Lung (tissue), 12 donors: ENCODE data around the gene MYPN. TPM values are rescaled to one million over a fixed set of nuclear protein-coding genes. Genes with fewer than 3 reads are reported as not detected.

Experiments
- ATAC-seq: fragments of 200-7000 bp; cut with Tn5 transposase; one replicate; pipeline ENCODE4 v1.9.1; 2020; ENCODE audit warnings: moderate number of reproducible peaks; ENCODE audit not compliant: insufficient read depth, low FRiP score
- DNase-seq, 3 donors: peaks; one replicate each; pipeline ENCODE4 v3.0.0-alpha.2; 2013 to 2017
- H3K27ac ChIP-seq, 2 donors: one replicate each; pipeline ENCODE4 v1.5.1; 2013; ENCODE audit warnings: mild to moderate bottlenecking in 2 of 2, moderate library complexity in 2 of 2, control low read depth in 1 of 2, inconsistent platforms in 1 of 2, low read depth in 1 of 2, low read length in 1 of 2
- H3K27me3 ChIP-seq, 3 donors: one replicate each; pipeline ENCODE4 v1.5.1; 2013; ENCODE audit warnings: low read length in 2 of 3; ENCODE audit not compliant: control insufficient read depth in 3 of 3, insufficient read depth in 3 of 3
- H3K36me3 ChIP-seq, 4 donors: one replicate each; pipeline ENCODE4 v1.5.1; 2013; ENCODE audit warnings: low read length in 4 of 4, mild to moderate bottlenecking in 1 of 4, moderate library complexity in 1 of 4; ENCODE audit not compliant: control insufficient read depth in 4 of 4, insufficient read depth in 4 of 4
- H3K4me1 ChIP-seq, 5 donors: one replicate each; pipeline ENCODE4 v1.5.1; 2013; ENCODE audit warnings: low read length in 5 of 5, mild to moderate bottlenecking in 2 of 5, moderate library complexity in 1 of 5; ENCODE audit not compliant: control insufficient read depth in 5 of 5, insufficient read depth in 5 of 5
- H3K4me3 ChIP-seq: one replicate; pipeline ENCODE4 v1.5.1; 2013; ENCODE audit warnings: mild to moderate bottlenecking, control low read depth, moderate library complexity
- H3K9ac ChIP-seq, 2 donors: one replicate each; pipeline ENCODE4 v1.5.1; 2013; ENCODE audit warnings: low read length in 2 of 2, control low read depth in 1 of 2; ENCODE audit not compliant: insufficient read depth in 1 of 2
- H3K9me3 ChIP-seq, 4 donors: one replicate each; pipeline ENCODE4 v1.5.1; 2013; ENCODE audit warnings: low read length in 3 of 4, mild to moderate bottlenecking in 1 of 4, moderate library complexity in 1 of 4; ENCODE audit not compliant: control insufficient read depth in 4 of 4, insufficient read depth in 3 of 4
- WGBS, 2 donors: extraction: QIAGEN DNeasy Blood & Tissue Kit; methylation state at CpG; one replicate each; pipeline ENCODE4 v1.1.7; 2013; 5-methylcytosine and 5-hydroxymethylcytosine counted together
- polyA plus RNA-seq, 2 donors: library from polyadenylated mRNA; stranded (reverse); fragments of 200-250 nt; gene quantifications; one replicate each; pipeline ENCODE4 v1.2.1, GENCODE V29; 2013
- total RNA-seq, 2 donors: library from RNA; depleted of rRNA in 1 of 2; stranded (reverse); fragments of >200 nt in 1 of 2; gene quantifications; one replicate each; pipeline ENCODE4 v1.2.1, GENCODE V29; 2014 to 2021
- TF ChIP-seq, protein P1 (sequence below): IDR thresholded peaks from 2 replicates; pipeline ENCODE4 v1.5.1; 2012; ENCODE audit warnings: mild to moderate bottlenecking; ENCODE audit errors: control extremely low read depth, extremely low read depth
- donor health status: control.
- donor health status: control.
- donor health status: Bipolar disorder and iron deficiency.
- donor health status: healthy.
- donor health status: DM: yes; HTN: yes; CAD: no.

The MYPN gene
- total and polyA plus RNA-seq, 4 donors: 0.01 to 0.28 (median 0.04) TPM

DNA sequence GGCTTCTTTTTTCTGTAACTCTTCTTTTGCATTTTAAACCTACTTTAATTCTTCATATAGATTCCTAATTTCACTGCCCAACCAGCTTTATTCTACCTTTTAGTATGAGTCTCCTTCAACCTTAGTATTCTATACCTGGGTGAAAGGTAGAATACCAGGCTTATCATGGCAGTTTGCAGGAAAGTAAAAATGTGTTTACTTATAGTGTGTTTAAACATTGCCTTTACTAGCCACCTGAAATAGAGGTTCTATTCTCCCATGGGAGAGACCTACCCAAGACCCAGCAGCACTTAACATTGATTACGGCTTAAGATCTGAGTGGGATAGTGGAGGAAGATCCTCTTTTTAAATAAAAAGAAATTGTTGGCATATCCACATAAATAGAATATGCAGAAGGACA, 1.6 kb upstream of the MYPN start:
- H3K27ac ChIP-seq: no peak overlapping the region
- 98 to 100% methylated on average over 1 of the region's 1 CpG for WGBS, 2 donors

DNA sequence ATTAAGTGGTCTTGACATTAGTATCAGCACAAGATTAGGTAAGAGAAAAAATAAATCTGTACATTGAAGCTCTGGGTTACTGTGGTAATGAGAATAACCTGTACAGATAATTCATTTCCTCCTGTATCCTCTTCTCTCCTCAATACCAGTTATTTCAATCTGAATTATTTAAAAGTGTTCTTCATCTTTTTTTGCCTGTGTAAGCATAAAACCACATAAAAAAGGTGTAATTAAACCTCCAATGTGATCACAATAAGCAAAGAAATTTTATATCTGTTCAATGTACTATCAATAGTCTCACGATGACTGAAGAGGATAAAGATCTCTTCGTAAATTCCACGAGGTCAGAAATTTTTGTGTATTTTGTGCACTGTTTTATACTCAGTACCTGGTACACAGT, 1.2 kb upstream of the MYPN start:
- 91 to 93% methylated on average over 3 of the region's 3 CpGs for WGBS, 2 donors
- Histone ChIP-seq H3K27ac (no peak overlapping the region), H3K36me3 (no peaks in the 10 kb centered on the region), H3K4me1 (peaks cover 0 to 31% (median 1%) of the 10 kb centered on the region in 5 donors), H3K9me3 (no peaks in the 10 kb centered on the region), H3K27me3 (no peaks in the 10 kb centered on the region), H3K4me3 (no peak overlapping the region), H3K9ac (no peak overlapping the region)
- no peak for ATAC-seq
- no peak for DNase-seq
- TF ChIP-seq, protein P1, sequence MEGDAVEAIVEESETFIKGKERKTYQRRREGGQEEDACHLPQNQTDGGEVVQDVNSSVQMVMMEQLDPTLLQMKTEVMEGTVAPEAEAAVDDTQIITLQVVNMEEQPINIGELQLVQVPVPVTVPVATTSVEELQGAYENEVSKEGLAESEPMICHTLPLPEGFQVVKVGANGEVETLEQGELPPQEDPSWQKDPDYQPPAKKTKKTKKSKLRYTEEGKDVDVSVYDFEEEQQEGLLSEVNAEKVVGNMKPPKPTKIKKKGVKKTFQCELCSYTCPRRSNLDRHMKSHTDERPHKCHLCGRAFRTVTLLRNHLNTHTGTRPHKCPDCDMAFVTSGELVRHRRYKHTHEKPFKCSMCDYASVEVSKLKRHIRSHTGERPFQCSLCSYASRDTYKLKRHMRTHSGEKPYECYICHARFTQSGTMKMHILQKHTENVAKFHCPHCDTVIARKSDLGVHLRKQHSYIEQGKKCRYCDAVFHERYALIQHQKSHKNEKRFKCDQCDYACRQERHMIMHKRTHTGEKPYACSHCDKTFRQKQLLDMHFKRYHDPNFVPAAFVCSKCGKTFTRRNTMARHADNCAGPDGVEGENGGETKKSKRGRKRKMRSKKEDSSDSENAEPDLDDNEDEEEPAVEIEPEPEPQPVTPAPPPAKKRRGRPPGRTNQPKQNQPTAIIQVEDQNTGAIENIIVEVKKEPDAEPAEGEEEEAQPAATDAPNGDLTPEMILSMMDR: no peak

More for the DNA sequence above, 1.6 kb upstream of the MYPN start:
- Histone ChIP-seq H3K36me3 (no peaks in the 10 kb centered on the region), H3K9me3 (no peaks in the 10 kb centered on the region), H3K27me3 (no peaks in the 10 kb centered on the region), H3K4me3 (no peak overlapping the region), H3K4me1 (peaks cover 0 to 31% (median 1%) of the 10 kb centered on the region in 5 donors), H3K9ac (no peak overlapping the region)
- no peak for ATAC-seq
- DNase-seq: no peak
- TF ChIP-seq, protein P1: no peak

DNA sequence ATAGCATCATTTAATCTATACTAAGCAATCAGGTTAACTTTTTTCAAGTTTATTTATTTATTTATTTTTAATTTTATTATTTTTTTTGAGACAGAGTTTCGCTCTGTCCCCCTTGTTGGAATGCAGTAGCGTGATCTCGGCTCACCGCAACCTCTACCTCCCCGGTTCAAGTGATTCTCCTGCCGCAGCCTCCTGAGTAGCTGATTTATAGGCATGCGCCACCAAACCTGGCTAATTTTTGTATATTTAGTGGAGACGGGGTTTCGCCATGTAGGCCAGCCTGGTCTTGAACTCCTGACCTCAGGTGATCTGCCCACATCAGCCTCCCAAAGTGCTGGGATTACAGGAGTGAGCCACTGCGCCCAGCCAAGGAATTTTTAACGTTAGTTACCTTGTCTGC, 635 bp upstream of the MYPN start:
- Histone ChIP-seq H3K4me3 (no peak overlapping the region), H3K27ac (peak overlapping the region in 1 of 2 donors; percentile 62), H3K9ac (no peak overlapping the region), H3K27me3 (no peaks in the 10 kb centered on the region), H3K4me1 (peaks cover 0 to 31% (median 1%) of the 10 kb centered on the region in 5 donors), H3K36me3 (no peaks in the 10 kb centered on the region), H3K9me3 (no peaks in the 10 kb centered on the region)
- 92 to 93% methylated on average over 11 of the region's 11 CpGs for WGBS, 2 donors
- TF ChIP-seq, protein P1: no peak
- no peak for ATAC-seq
- DNase-seq: no peak

DNA sequence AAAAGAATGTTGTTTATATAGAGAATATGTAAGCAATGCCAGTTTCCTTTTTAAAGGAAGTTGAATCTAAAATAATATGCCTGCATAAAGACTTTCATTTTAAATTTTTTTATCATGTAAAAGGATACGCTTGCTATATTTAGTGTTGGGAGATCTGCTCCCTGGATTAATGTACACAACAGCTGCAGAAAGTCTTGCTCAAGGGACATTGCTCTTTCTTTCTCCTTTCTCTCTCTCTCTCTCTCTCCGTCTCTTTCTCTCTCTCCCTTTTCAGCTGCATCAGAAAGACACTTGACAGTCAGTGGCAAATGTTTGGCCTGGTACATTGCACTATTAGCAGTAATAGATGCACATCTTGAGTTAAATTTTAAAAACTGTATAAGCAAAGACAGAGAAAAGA, 739 bp downstream of the MYPN start:
- 58% methylated on average over 2 of the region's 2 CpGs for WGBS, 2 donors
- H3K27me3 ChIP-seq: no peaks in the 10 kb centered on the region
- H3K4me1 ChIP-seq: peaks cover 0 to 31% (median 1%) of the 10 kb centered on the region in 5 donors
- H3K9me3 ChIP-seq: no peaks in the 10 kb centered on the region
- no peak overlapping the region for H3K4me3 ChIP-seq
- no peaks in the 10 kb centered on the region for H3K36me3 ChIP-seq
- H3K9ac ChIP-seq: no peak overlapping the region
- TF ChIP-seq, protein P1: no peak
- H3K27ac ChIP-seq: peak overlapping the region in 1 of 2 donors; percentile 92
- no peak for ATAC-seq
- DNase-seq: peak; percentile 24 to 91 (median 85)
